Measurements from ENCODE around the gene RAB41. TPM values are rescaled to one million over a fixed set of nuclear protein-coding genes. Genes with fewer than 3 reads are reported as not detected.

RAB41 gene
- total RNA-seq, 2 experiments from 2014 or later = not detected

GRCh38 chrX:70332600-70332999 is 50.6 kb downstream of the RAB41 start:
- H3K4me3 Mint-ChIP-seq = no peak overlapping the region
- H3K27me3 Mint-ChIP-seq = no peaks in the 10 kb centered on the region
- H3K27ac Mint-ChIP-seq = no peak overlapping the region
- peaks cover 10% of the 10 kb centered on the region for H3K4me1 Mint-ChIP-seq
- no peak for DNase-seq
- no peaks in the 10 kb centered on the region for H3K9me3 Mint-ChIP-seq
- peaks cover 21% of the 10 kb centered on the region for H3K36me3 Mint-ChIP-seq

Other genes with a start within 250 kb of the RAB41 start
- gene AWAT2, start 232.2 kb upstream of the RAB41 start, total RNA-seq = not detected
- gene OTUD6A, start 219.7 kb upstream of the RAB41 start, total RNA-seq = not detected
- gene IGBP1, start 148.7 kb upstream of the RAB41 start, total RNA-seq = 10 to 100 TPM; 36.0 to 37.2 TPM
- gene DGAT2L6, start 104.7 kb upstream of the RAB41 start, total RNA-seq = not detected
- gene AWAT1, start 47.5 kb upstream of the RAB41 start, total RNA-seq = not detected
- under 1 TPM in 1 of 2 experiments, not detected in 1; 0.12 TPM for gene P2RY4, start 22.0 kb upstream of the RAB41 start, total RNA-seq
- gene ARR3, start 13.8 kb upstream of the RAB41 start, total RNA-seq = not detected
- 10 to 100 TPM; 24.0 to 27.0 TPM for gene PDZD11, start 7.8 kb downstream of the RAB41 start, total RNA-seq
- 10 to 100 TPM; 22.4 to 23.9 TPM for gene KIF4A, start 7.9 kb downstream of the RAB41 start, total RNA-seq
- not detected for gene GDPD2, start 141.1 kb downstream of the RAB41 start, total RNA-seq
- gene DLG3, start 162.7 kb downstream of the RAB41 start, total RNA-seq = 10 to 100 TPM; 22.8 to 25.8 TPM